Measurements from ENCODE around the gene SKOR1.
A peak's percentile ranks its signal among the peaks of the same experiment; 100 is the strongest.

SKOR1 gene

GRCh38 chr15:67855842-67856241, 30.5 kb downstream of the SKOR1 start:
- H3K4me3 ChIP-seq (ENCODE audit: control insufficient read depth, low read depth, low read length) = no peak overlapping the region
- DNase-seq (ENCODE audit: low read depth) = no peak
- TF ChIP-seq CTCF (conservative IDR thresholded peaks at IDR 0.05; ENCODE audit: control insufficient read depth, insufficient read depth, low read depth, low read length) = no peak

GRCh38 chr15:67857220-67857619, 31.9 kb downstream of the SKOR1 start:
- H3K4me3 ChIP-seq (ENCODE audit: control insufficient read depth, low read depth, low read length) = no peak overlapping the region
- no peak for TF ChIP-seq CTCF (conservative IDR thresholded peaks at IDR 0.05; ENCODE audit: control insufficient read depth, insufficient read depth, low read depth, low read length)
- no peak for DNase-seq (ENCODE audit: low read depth)

GRCh38 chr15:67859331-67859946, 34.1 kb downstream of the SKOR1 start:
- H3K4me3 ChIP-seq (ENCODE audit: control insufficient read depth, low read depth, low read length) = no peak overlapping the region
- no peak for TF ChIP-seq CTCF (conservative IDR thresholded peaks at IDR 0.05; ENCODE audit: control insufficient read depth, insufficient read depth, low read depth, low read length)
- no peak for DNase-seq (ENCODE audit: low read depth)

GRCh38 chr15:67861983-67862382, 36.7 kb downstream of the SKOR1 start:
- DNase-seq (ENCODE audit: low read depth) = no peak
- no peak overlapping the region for H3K4me3 ChIP-seq (ENCODE audit: control insufficient read depth, low read depth, low read length)
- no peak for TF ChIP-seq CTCF (conservative IDR thresholded peaks at IDR 0.05; ENCODE audit: control insufficient read depth, insufficient read depth, low read depth, low read length)

- DNase-seq (ENCODE audit: low read depth) = no peak
- H3K4me3 ChIP-seq (ENCODE audit: control insufficient read depth, low read depth, low read length) = no peak overlapping the region
- TF ChIP-seq CTCF (conservative IDR thresholded peaks at IDR 0.05; ENCODE audit: control insufficient read depth, insufficient read depth, low read depth, low read length) = no peak
Measured at GRCh38 chr15:67862750-67863441, 37.6 kb downstream of the SKOR1 start.

- H3K4me3 ChIP-seq (ENCODE audit: control insufficient read depth, low read depth, low read length) = peak overlapping the region; percentile 40
- TF ChIP-seq CTCF (conservative IDR thresholded peaks at IDR 0.05; ENCODE audit: control insufficient read depth, insufficient read depth, low read depth, low read length) = peak; percentile 67
- peak; percentile 71 for DNase-seq (ENCODE audit: low read depth)
Measured at GRCh38 chr15:67863442-67863987, 38.2 kb downstream of the SKOR1 start.

Measured in fibroblast of mammary gland (primary cell).